Activated CD4-positive, CD25-positive, alpha-beta regulatory T cell treated with anti-CD3 and anti-CD28 coated beads, Interleukin-2, amount 50 U/mL, for 72 hours (primary cell): Measurements from ENCODE around the gene SDK1.

ENCODE experiments used
- DNase-seq: peaks from one replicate; pipeline ENCODE4 v3.0.0; 2021

Gene SDK1

GRCh38 chr7:3427957-3428356 lies 126.9 kb downstream of the SDK1 start:
- DNase-seq = no peak

GRCh38 chr7:3429981-3430380 lies 128.9 kb downstream of the SDK1 start:
- no peak for DNase-seq

GRCh38 chr7:3430588-3430987 lies 129.5 kb downstream of the SDK1 start:
- DNase-seq = no peak

- no peak for DNase-seq
These were observed 130.3 kb downstream of the SDK1 start for GRCh38 chr7:3431306-3431705.

- DNase-seq = no peak
These were observed 131.9 kb downstream of the SDK1 start for GRCh38 chr7:3432911-3433310.

GRCh38 chr7:3434611-3435010 lies 133.6 kb downstream of the SDK1 start:
- no peak for DNase-seq

- no peak for DNase-seq
These were observed 135.1 kb downstream of the SDK1 start for GRCh38 chr7:3436112-3436511.

GRCh38 chr7:3436746-3437145 lies 135.7 kb downstream of the SDK1 start:
- no peak for DNase-seq

GRCh38 chr7:3437467-3437866 lies 136.4 kb downstream of the SDK1 start:
- DNase-seq = no peak

GRCh38 chr7:3438352-3438751 lies 137.3 kb downstream of the SDK1 start:
- no peak for DNase-seq

- no peak for DNase-seq
These were observed 138.4 kb downstream of the SDK1 start for GRCh38 chr7:3439333-3440030.

- no peak for DNase-seq
These were observed 139.5 kb downstream of the SDK1 start for GRCh38 chr7:3440509-3440908.

GRCh38 chr7:3443716-3444115 lies 142.7 kb downstream of the SDK1 start:
- DNase-seq = no peak

GRCh38 chr7:3446786-3447185 lies 145.7 kb downstream of the SDK1 start:
- DNase-seq = no peak

- DNase-seq = no peak
These were observed 150.6 kb downstream of the SDK1 start for GRCh38 chr7:3451701-3452100.

- no peak for DNase-seq
These were observed 152.3 kb downstream of the SDK1 start for GRCh38 chr7:3453398-3453797.

- DNase-seq = no peak
These were observed 154.9 kb downstream of the SDK1 start for GRCh38 chr7:3455806-3456595.

GRCh38 chr7:3459111-3459510 lies 158.1 kb downstream of the SDK1 start:
- no peak for DNase-seq

- DNase-seq = peak; percentile 39
These were observed 160.9 kb downstream of the SDK1 start for GRCh38 chr7:3461923-3462322.

GRCh38 chr7:3463696-3464095 lies 162.6 kb downstream of the SDK1 start:
- DNase-seq = no peak

GRCh38 chr7:3464900-3465622 lies 164.0 kb downstream of the SDK1 start:
- no peak for DNase-seq

- no peak for DNase-seq
These were observed 165.2 kb downstream of the SDK1 start for GRCh38 chr7:3466261-3466660.

GRCh38 chr7:3469641-3470040 lies 168.6 kb downstream of the SDK1 start:
- no peak for DNase-seq

- DNase-seq = no peak
These were observed 179.1 kb downstream of the SDK1 start for GRCh38 chr7:3480197-3480596.
